ENCODE results near the gene SLC2A11. TPM values are rescaled to one million over a fixed set of nuclear protein-coding genes. Genes with fewer than 3 reads are reported as not detected.

The SLC2A11 gene
- total and polyA plus RNA-seq, 11 donors, result 8.7 to 31.2 (median 18.7) TPM

GRCh38 chr22:23893945-23894709, 36.5 kb downstream of the SLC2A11 start, which contains the start of gene MIF:
MIF (plus strand) TSS chr22:23894383; CDS start chr22:23894475, 92 bp downstream.
- Histone ChIP-seq H3K27me3 (no peaks in the 10 kb centered on the region), H3K4me1 (peaks cover 0 to 38% (median 23%) of the 10 kb centered on the region in 12 donors), H3K4me3 (peak within 1 kb of the TSS; percentile 28 to 87 (median 68)), H3K36me3 (peaks cover 0 to 20% (median 14%) of the 10 kb centered on the region in 9 donors), H3K27ac (peak within 1 kb of the TSS; percentile 79 to 98 (median 90)), H3K9me3 (no peaks in the 10 kb centered on the region)
- TF ChIP-seq CTCF (IDR thresholded peaks at IDR 0.05), result peak; percentile 51 to 87 (median 70)
- peak; percentile 49 to 93 for TF ChIP-seq POLR2A (IDR thresholded peaks at IDR 0.05)
- DNase-seq (peak; percentile 94 to 99 (median 96)), ATAC-seq (peak; percentile 82 to 97 (median 94))
- WGBS, 4 donors, result 1 to 3% (median 1%) methylated on average over 19 to 72 of the region's 72 CpGs
- intact Hi-C loops (cut with DNase I), result no loop called here

DNA sequence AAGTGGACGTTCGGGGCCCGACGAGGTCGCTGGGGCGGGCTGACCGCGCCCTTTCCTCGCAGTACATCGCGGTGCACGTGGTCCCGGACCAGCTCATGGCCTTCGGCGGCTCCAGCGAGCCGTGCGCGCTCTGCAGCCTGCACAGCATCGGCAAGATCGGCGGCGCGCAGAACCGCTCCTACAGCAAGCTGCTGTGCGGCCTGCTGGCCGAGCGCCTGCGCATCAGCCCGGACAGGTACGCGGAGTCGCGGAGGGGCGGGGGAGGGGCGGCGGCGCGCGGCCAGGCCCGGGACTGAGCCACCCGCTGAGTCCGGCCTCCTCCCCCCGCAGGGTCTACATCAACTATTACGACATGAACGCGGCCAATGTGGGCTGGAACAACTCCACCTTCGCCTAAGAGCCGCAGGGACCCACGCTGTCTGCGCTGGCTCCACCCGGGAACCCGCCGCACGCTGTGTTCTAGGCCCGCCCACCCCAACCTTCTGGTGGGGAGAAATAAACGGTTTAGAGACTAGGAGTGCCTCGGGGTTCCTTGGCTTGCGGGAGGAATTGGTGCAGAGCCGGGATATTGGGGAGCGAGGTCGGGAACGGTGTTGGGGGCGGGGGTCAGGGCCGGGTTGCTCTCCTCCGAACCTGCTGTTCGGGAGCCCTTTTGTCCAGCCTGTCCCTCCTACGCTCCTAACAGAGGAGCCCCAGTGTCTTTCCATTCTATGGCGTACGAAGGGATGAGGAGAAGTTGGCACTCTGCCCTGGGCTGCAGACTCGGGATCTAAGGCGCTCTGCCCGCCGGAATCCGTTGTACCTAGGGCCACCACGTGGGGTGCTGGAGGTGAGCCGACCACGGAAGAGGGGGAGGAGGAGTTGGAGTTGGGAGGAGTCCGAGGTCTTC, 37.3 kb downstream of the SLC2A11 start:
- ATAC-seq, result peak; percentile 16 to 54 (median 46)
- TF ChIP-seq POLR2A (IDR thresholded peaks at IDR 0.05) (no peak), CTCF (IDR thresholded peaks at IDR 0.05) (peak in 3 of 12 donors; percentile 9 to 16 (median 10))
- peak overlapping the region; percentile 79 to 98 (median 90) for H3K27ac ChIP-seq
- H3K4me1 ChIP-seq, result peaks cover 0 to 38% (median 23%) of the 10 kb centered on the region in 12 donors
- no peaks in the 10 kb centered on the region for H3K9me3 ChIP-seq
- H3K4me3 ChIP-seq, result peak overlapping the region; percentile 28 to 87 (median 68)
- H3K27me3 ChIP-seq, result no peaks in the 10 kb centered on the region
- H3K36me3 ChIP-seq, result peaks cover 0 to 20% (median 14%) of the 10 kb centered on the region in 9 donors
- DNase-seq, result peak; percentile 44 to 81 (median 65)
- 2 to 7% (median 3%) methylated on average over 48 to 79 of the region's 79 CpGs for WGBS, 4 donors
- intact Hi-C loops (cut with DNase I), result loop anchor here in 1 of 10 donors (1.0 kb wide), 1 partner anchor 18 kb away; no protein-coding TSS in a partner anchor

GRCh38 chr22:23895599-23896144, 38.0 kb downstream of the SLC2A11 start:
- 91 to 98% (median 93%) methylated on average over 13 to 16 of the region's 16 CpGs for WGBS, 4 donors
- Histone ChIP-seq H3K9me3 (no peaks in the 10 kb centered on the region), H3K36me3 (peaks cover 0 to 20% (median 14%) of the 10 kb centered on the region in 9 donors), H3K4me3 (peak overlapping the region in 11 of 12 donors; percentile 53 to 87 (median 68)), H3K4me1 (peaks cover 0 to 38% (median 23%) of the 10 kb centered on the region in 12 donors), H3K27ac (peak overlapping the region in 4 of 12 donors; percentile 88 to 98 (median 94)), H3K27me3 (no peaks in the 10 kb centered on the region)
- no peak for TF ChIP-seq CTCF (IDR thresholded peaks at IDR 0.05)
- no peak for TF ChIP-seq POLR2A (IDR thresholded peaks at IDR 0.05)
- intact Hi-C loops (cut with DNase I), result loop anchor here in 1 of 10 donors (1.0 kb wide), 1 partner anchor 18 kb away; no protein-coding TSS in a partner anchor
- no peak for DNase-seq
- no peak for ATAC-seq
